Measurements from ENCODE around the gene DSC3.
"Not testable (repeated sequence)": the region's sequence is repeated elsewhere in the genome, so short reads cannot be mapped to it uniquely, and the experiment has no call there.

Gene DSC3

DNA sequence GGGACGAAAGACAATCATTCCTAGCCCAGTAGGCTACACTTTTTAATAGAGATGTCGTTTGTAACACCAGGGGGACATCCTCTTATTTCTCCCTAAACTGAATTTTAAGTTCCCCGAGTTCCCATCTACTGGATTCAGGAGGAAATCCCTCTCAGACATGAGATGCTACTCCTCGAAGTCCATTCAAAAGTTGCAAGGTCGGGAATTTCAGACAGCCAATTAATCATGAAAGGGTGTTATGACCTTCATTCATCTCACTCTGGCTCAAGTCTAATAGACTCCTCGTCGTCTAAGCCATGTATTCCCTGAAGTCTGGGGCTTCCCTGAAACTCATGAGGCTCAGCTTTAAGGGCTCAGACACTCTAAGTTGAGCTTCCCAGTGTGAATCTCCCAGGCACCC is 1.2 kb upstream of the DSC3 start:
- no peak overlapping the region for H3K4me3 ChIP-seq (ENCODE audit: low read depth, low read length)
- TF ChIP-seq CTCF (IDR thresholded peaks at IDR 0.05; ENCODE audit: low read depth, low read length, missing control alignments) = no peak
- no peak for DNase-seq (ENCODE audit: low read depth)

GRCh38 chr18:31042084-31042405 is 497 bp downstream of the DSC3 start:
- TF ChIP-seq CTCF (IDR thresholded peaks at IDR 0.05; ENCODE audit: low read depth, low read length, missing control alignments) = no peak
- no peak overlapping the region for H3K4me3 ChIP-seq (ENCODE audit: low read depth, low read length)
- no peak for DNase-seq (ENCODE audit: low read depth)

- no peak for DNase-seq (ENCODE audit: low read depth)
- H3K4me3 ChIP-seq (ENCODE audit: low read depth, low read length) = no peak overlapping the region
- TF ChIP-seq CTCF (IDR thresholded peaks at IDR 0.05; ENCODE audit: low read depth, low read length, missing control alignments) = no peak
These were observed 1.1 kb downstream of the DSC3 start for GRCh38 chr18:31041271-31042083.

DNA sequence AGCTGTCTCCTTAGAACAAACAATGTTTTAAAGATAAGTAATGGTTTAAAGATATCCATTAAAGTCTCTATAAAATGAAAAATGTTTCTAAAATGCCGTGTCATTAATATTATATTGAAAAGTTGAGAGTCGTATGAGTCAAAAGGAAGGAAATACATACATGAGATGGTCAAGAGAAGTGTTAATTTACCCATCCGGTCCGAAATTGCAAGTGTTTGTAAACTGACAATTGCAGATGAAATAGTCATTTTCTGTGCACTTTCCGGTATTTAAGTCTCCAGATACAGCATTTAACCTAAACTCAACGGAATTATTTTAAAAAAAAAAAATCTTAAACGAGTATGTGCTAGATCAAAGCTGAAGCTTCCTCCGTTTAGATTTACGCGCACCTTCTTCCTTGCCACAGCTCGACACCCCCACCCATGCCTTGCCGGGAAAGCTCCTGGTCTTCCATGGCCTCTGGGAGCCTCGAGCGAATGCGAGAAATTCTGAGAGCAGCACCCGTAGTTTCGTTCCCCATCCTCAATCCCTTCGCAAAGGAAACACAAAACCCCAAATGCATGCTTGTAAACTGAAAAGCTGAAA is 1.8 kb downstream of the DSC3 start:
- no peak for DNase-seq (ENCODE audit: low read depth)
- no peak overlapping the region for H3K4me3 ChIP-seq (ENCODE audit: low read depth, low read length)
- no peak for TF ChIP-seq CTCF (IDR thresholded peaks at IDR 0.05; ENCODE audit: low read depth, low read length, missing control alignments)

DNA sequence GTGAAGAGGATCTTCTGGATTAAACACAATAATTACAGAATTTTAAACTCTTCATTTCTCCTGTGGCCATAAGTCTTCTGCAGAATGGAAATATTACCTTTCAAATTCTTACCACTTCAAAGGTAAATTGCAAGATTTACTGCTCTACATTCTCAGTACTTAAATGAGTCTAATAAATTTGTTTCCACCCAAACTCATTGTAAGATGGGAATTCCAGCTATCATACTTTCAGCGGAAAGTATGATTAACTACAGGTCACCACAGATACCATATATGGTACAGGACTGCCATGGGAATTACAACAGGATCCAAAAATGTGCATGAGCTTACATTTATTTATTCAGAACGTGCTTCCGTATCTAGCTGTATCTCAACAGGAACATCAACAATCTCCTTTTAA is 3.1 kb downstream of the DSC3 start:
- no peak for DNase-seq (ENCODE audit: low read depth)
- no peak for TF ChIP-seq CTCF (IDR thresholded peaks at IDR 0.05; ENCODE audit: low read depth, low read length, missing control alignments)
- no peak overlapping the region for H3K4me3 ChIP-seq (ENCODE audit: low read depth, low read length)

DNA sequence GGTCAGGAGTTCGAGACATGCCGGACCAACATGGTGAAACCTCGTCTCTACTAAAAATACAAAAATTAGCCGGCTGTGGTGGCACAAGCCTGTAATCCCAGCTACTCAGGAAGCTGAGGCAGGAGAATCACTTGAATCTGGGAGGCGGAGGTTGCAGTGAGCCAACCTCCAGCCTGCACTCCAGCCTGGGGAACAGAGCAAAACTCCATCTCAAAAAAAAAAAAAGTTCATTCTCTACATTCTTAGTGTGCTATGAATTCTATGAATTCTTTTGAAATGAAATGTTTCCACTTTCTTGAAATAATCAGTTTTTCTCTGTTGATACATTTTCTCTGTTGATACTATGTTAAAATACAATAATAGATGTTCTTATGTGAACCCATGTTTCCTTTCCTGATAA is 4.9 kb downstream of the DSC3 start:
- DNase-seq (ENCODE audit: low read depth); H3K4me3 ChIP-seq (ENCODE audit: low read depth, low read length): not testable (repeated sequence)

DNA sequence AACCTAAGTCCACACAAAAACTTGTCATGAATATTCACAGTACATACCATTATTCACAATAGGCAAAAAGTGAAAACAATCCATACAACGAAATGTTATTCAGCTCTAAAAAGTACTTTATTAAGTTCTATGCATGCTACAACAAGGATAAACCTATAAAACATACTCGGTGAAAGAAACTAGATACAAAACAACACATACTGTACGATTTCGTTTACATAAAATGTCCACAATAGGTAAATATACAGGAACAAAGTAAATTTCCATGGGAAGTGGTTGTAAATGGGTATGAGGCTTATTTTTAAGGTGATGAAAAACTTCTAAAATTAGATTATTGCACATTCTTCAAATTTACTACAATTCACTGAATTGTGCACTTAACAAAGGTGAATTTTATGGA is 8.0 kb downstream of the DSC3 start:
- no peak for TF ChIP-seq CTCF (IDR thresholded peaks at IDR 0.05; ENCODE audit: low read depth, low read length, missing control alignments)
- no peak overlapping the region for H3K4me3 ChIP-seq (ENCODE audit: low read depth, low read length)
- DNase-seq (ENCODE audit: low read depth) = no peak

Data from GM12864 (cell line).